Body of pancreas (tissue), 4 donors: ENCODE data around the gene BPTF.

ENCODE experiments used
- POLR2A ChIP-seq, 3 donors: fragments of 450-650 bp; IDR thresholded peaks; one replicate each; pipeline ENCODE4 v1.6.1; 2016; ENCODE audit warnings: antibody characterized with exemption in 3 of 3, mild to moderate bottlenecking in 2 of 3
- TF ChIP-seq, protein P1 (sequence below), 7 experiments: fragments of 450-650 bp in 4 of 7; fragments of 200-600 bp in 3 of 7; sonication (generic) in 3 of 7; IDR thresholded peaks; one replicate each; pipeline ENCODE4 v1.5.1; 2016 to 2019; ENCODE audit warnings: antibody characterized with exemption in 7 of 7

DNA sequence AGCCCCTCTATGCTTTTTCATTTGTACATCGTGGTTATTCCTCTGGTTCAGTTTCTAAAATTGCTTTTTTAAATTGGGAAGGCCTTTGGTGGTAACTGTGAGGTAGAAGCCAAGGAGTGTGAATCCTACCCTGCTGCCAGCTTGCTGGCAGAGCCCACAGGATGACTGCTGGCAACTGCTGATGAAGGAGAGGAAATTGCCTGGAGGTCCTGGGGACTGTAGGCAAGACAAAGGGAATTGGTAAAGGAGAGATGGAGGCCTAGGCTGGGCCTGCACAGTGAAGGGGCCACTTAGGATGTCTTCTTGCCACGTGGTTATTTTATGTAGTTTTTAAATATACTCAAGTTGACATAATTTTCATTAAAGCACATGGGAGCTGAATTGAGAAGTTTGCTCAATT is 155.2 kb downstream of the BPTF start:
- no peak for TF ChIP-seq POLR2A (IDR thresholded peaks at IDR 0.05)
- TF ChIP-seq, protein P1, sequence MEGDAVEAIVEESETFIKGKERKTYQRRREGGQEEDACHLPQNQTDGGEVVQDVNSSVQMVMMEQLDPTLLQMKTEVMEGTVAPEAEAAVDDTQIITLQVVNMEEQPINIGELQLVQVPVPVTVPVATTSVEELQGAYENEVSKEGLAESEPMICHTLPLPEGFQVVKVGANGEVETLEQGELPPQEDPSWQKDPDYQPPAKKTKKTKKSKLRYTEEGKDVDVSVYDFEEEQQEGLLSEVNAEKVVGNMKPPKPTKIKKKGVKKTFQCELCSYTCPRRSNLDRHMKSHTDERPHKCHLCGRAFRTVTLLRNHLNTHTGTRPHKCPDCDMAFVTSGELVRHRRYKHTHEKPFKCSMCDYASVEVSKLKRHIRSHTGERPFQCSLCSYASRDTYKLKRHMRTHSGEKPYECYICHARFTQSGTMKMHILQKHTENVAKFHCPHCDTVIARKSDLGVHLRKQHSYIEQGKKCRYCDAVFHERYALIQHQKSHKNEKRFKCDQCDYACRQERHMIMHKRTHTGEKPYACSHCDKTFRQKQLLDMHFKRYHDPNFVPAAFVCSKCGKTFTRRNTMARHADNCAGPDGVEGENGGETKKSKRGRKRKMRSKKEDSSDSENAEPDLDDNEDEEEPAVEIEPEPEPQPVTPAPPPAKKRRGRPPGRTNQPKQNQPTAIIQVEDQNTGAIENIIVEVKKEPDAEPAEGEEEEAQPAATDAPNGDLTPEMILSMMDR (IDR thresholded peaks at IDR 0.05), result no peak
